H1 (cell line): ENCODE results near the gene GPC6. TPM values are rescaled to one million over a fixed set of nuclear protein-coding genes. Genes with fewer than 3 reads are reported as not detected.

Experiments used
- CTCF ChIA-PET: fragments of 300-600 bp; sonication (Branson Sonifier 250); formaldehyde crosslinking; loops from one replicate; lab custom pipeline; 2021; ENCODE audit not compliant: partially characterized antibody; lab: Charles Lee
- POLR2A ChIA-PET: fragments of 300-600 bp; sonication (Branson Sonifier 250); formaldehyde crosslinking; loops from one replicate; lab custom pipeline; 2021; ENCODE audit warnings: inconsistent platforms; ENCODE audit not compliant: partially characterized antibody; lab: Charles Lee
- DNase-seq, 2 experiments: peaks; one replicate each; pipeline versions ENCODE4 v3.0.0 to v3.0.0-alpha.2; 2010 to 2022; ENCODE audit warnings: low spot score in 2 of 2, low read depth in 1 of 2, mixed read lengths in 1 of 2
- FAIRE-seq: peaks from 2 replicates; lab custom pipeline; 2011; peaks lifted over from hg19 to GRCh38; lab: Jason Lieb, UNC
- H2AFZ ChIP-seq: 2 replicates; pipeline ENCODE4 v1.8.1; 2012; ENCODE audit warnings: low read length, inconsistent platforms
- H2AK5ac ChIP-seq: 2 replicates; pipeline ENCODE4 v1.6.1; 2013; ENCODE audit warnings: low read depth, low read length
- H2BK120ac ChIP-seq: replicated peaks from 2 replicates; pipeline ENCODE3; 2013; ENCODE audit warnings: low read depth, low read length, inconsistent platforms
- H2BK12ac ChIP-seq: 2 replicates; pipeline ENCODE4 v1.6.1; 2013; ENCODE audit warnings: low read depth, low read length
- H2BK15ac ChIP-seq: 2 replicates; pipeline ENCODE4 v1.6.1; 2013; ENCODE audit warnings: low read length
- H2BK20ac ChIP-seq: 2 replicates; pipeline ENCODE4 v1.6.1; 2013; ENCODE audit warnings: low read length
- H2BK5ac ChIP-seq: 2 replicates; pipeline ENCODE4 v1.6.1; 2013; ENCODE audit warnings: low read depth, low read length
- H3K14ac ChIP-seq: 2 replicates; pipeline ENCODE4 v1.6.1; 2013; ENCODE audit warnings: inconsistent platforms; ENCODE audit not compliant: insufficient read length
- H3K18ac ChIP-seq: 2 replicates; pipeline ENCODE4 v1.6.1; 2013; ENCODE audit warnings: low read length; ENCODE audit errors: extremely low read depth
- H3K23ac ChIP-seq: 2 replicates; pipeline ENCODE4 v1.6.1; 2013; ENCODE audit warnings: inconsistent platforms; ENCODE audit not compliant: insufficient read length
- H3K23me2 ChIP-seq: 2 replicates; pipeline ENCODE4 v1.6.1; 2013; ENCODE audit warnings: low read depth, low read length
- H3K27ac ChIP-seq: 2 replicates; pipeline ENCODE4 v1.6.1; 2011; ENCODE audit warnings: low read depth, low read length, inconsistent platforms
- H3K27me3 ChIP-seq, 4 experiments: replicated peaks in 1 of 4; 1 replicate in 1 of 4; 2 replicates in 3 of 4; pipeline versions ENCODE4 v1.6.1 to v1.8.1; 2011 to 2013; ENCODE audit warnings: low read length in 3 of 4, mild to moderate bottlenecking in 3 of 4, inconsistent platforms in 2 of 4, mixed read lengths in 2 of 4, moderate library complexity in 1 of 4; ENCODE audit not compliant: control insufficient read depth in 3 of 4, insufficient read depth in 3 of 4; ENCODE audit errors: extremely low read depth in 1 of 4
- H3K36me3 ChIP-seq, 4 experiments: 2 replicates each; pipeline versions ENCODE4 v1.6.1 to v1.8.1; 2011 to 2013; ENCODE audit warnings: mild to moderate bottlenecking in 4 of 4, low read length in 3 of 4, moderate library complexity in 2 of 4, control low read depth in 1 of 4, inconsistent platforms in 1 of 4; ENCODE audit not compliant: insufficient read depth in 4 of 4, control insufficient read depth in 2 of 4
- H3K4ac ChIP-seq: replicated peaks from 2 replicates; pipeline ENCODE3; 2013; ENCODE audit warnings: low read length, low read depth, mixed read lengths, inconsistent platforms; ENCODE audit not compliant: insufficient read length
- H3K4me1 ChIP-seq, 4 experiments: replicated peaks in 1 of 4; 1 replicate in 1 of 4; 2 replicates in 3 of 4; pipeline versions ENCODE4 v1.6.1 to v1.8.1; 2011 to 2013; ENCODE audit warnings: low read length in 3 of 4, inconsistent platforms in 2 of 4, mixed read lengths in 1 of 4; ENCODE audit not compliant: insufficient read depth in 4 of 4, control insufficient read depth in 3 of 4
- H3K4me2 ChIP-seq, 2 experiments: 2 replicates each; pipeline versions ENCODE4 v1.6.1 to v1.8.1; 2011 to 2013; ENCODE audit warnings: low read depth in 2 of 2, low read length in 2 of 2, control low read depth in 1 of 2, inconsistent platforms in 1 of 2, mild to moderate bottlenecking in 1 of 2; ENCODE audit not compliant: insufficient read depth in 1 of 2
- H3K4me3 ChIP-seq, 4 experiments: fragments of 200-600, 300-600 bp in 1 of 4; sonication (generic), shearing (Covaris generic), sonication (Bioruptor Twin) in 1 of 4; 2 replicates each; pipeline versions ENCODE4 v1.5.1 to v1.8.1; 2011 to 2016; ENCODE audit warnings: low read length in 4 of 4, low read depth in 3 of 4, control low read depth in 2 of 4, inconsistent platforms in 2 of 4, mild to moderate bottlenecking in 2 of 4, mixed read lengths in 1 of 4, moderate library complexity in 1 of 4; ENCODE audit not compliant: insufficient read depth in 2 of 4; ENCODE audit errors: extremely low read depth in 1 of 4
- H3K56ac ChIP-seq: replicated peaks from 2 replicates; pipeline ENCODE3; 2013; ENCODE audit warnings: low read depth, mild to moderate bottlenecking, mixed read lengths, low read length, inconsistent platforms; ENCODE audit not compliant: insufficient read length
- H3K79me1 ChIP-seq: 2 replicates; pipeline ENCODE4 v1.6.1; 2013; ENCODE audit warnings: low read depth, low read length, control low read depth
- H3K79me2 ChIP-seq, 2 experiments: 2 replicates each; pipeline versions ENCODE4 v1.6.1 to v1.8.1; 2012 to 2013; ENCODE audit warnings: low read length in 2 of 2, mild to moderate bottlenecking in 2 of 2, inconsistent platforms in 1 of 2; ENCODE audit not compliant: insufficient read depth in 2 of 2, control insufficient read depth in 1 of 2
- H3K9ac ChIP-seq, 4 experiments: replicated peaks in 1 of 4; 1 replicate in 1 of 4; 2 replicates in 3 of 4; pipeline versions ENCODE4 v1.6.1 to v1.8.1; 2011 to 2013; ENCODE audit warnings: low read depth in 3 of 4, low read length in 3 of 4, control low read depth in 2 of 4, mild to moderate bottlenecking in 2 of 4, moderate library complexity in 2 of 4, inconsistent platforms in 1 of 4; ENCODE audit errors: extremely low read depth in 1 of 4
- H3K9me3 ChIP-seq, 2 experiments: 2 replicates each; pipeline versions ENCODE4 v1.6.1 to v1.8.1; 2012 to 2013; ENCODE audit warnings: mild to moderate bottlenecking in 2 of 2, moderate library complexity in 2 of 2, control low read depth in 1 of 2, inconsistent platforms in 1 of 2, low read depth in 1 of 2, low read length in 1 of 2, mixed read lengths in 1 of 2; ENCODE audit not compliant: insufficient read depth in 2 of 2
- H4K20me1 ChIP-seq, 2 experiments: replicated peaks in 1 of 2; 2 replicates each; pipeline versions ENCODE3 to v1.8.1; 2011 to 2013; ENCODE audit warnings: inconsistent platforms in 2 of 2, low read length in 2 of 2, mild to moderate bottlenecking in 1 of 2; ENCODE audit not compliant: insufficient read depth in 2 of 2, control insufficient read depth in 1 of 2
- H4K5ac ChIP-seq: 2 replicates; pipeline ENCODE4 v1.6.1; 2013; ENCODE audit warnings: low read length, low read depth, mixed read lengths, inconsistent platforms; ENCODE audit not compliant: insufficient read length
- H4K8ac ChIP-seq: 2 replicates; pipeline ENCODE4 v1.8.0; 2013; ENCODE audit warnings: mild to moderate bottlenecking, moderate library complexity, low read length, inconsistent platforms; ENCODE audit not compliant: insufficient read depth; ENCODE audit errors: extremely low read depth
- H4K91ac ChIP-seq: replicated peaks from 2 replicates; pipeline ENCODE3; 2013; ENCODE audit warnings: low read length, mixed read lengths, inconsistent platforms; ENCODE audit not compliant: insufficient read length
- BRCA1 ChIP-seq: IDR thresholded peaks from 2 replicates; pipeline ENCODE4 v1.6.1; 2012; ENCODE audit warnings: low read depth, low read length, improper control_type of control experiment
- CREB1 ChIP-seq: IDR thresholded peaks from 2 replicates; pipeline ENCODE4 v1.6.1; 2012; ENCODE audit warnings: inconsistent platforms
- EP300 ChIP-seq, 2 experiments: IDR thresholded peaks; 1 replicate in 1 of 2; 2 replicates in 1 of 2; pipeline ENCODE4 v1.6.1; 2011 to 2012; ENCODE audit warnings: low read depth in 2 of 2, low read length in 2 of 2, mild to moderate bottlenecking in 2 of 2, borderline replicate concordance in 1 of 2, inconsistent platforms in 1 of 2, moderate library complexity in 1 of 2
- GTF2F1 ChIP-seq: IDR thresholded peaks from 2 replicates; pipeline ENCODE4 v1.6.1; 2012; ENCODE audit warnings: low read depth, low read length, improper control_type of control experiment, borderline replicate concordance
- HDAC2 ChIP-seq, 2 experiments: fragments of 300-600 bp in 1 of 2; sonication (generic) in 1 of 2; IDR thresholded peaks; 2 replicates each; pipeline ENCODE4 v1.6.1; 2011 to 2012; ENCODE audit warnings: low read depth in 2 of 2, low read length in 2 of 2, mild to moderate bottlenecking in 2 of 2, moderate library complexity in 2 of 2, borderline replicate concordance in 1 of 2, inconsistent platforms in 1 of 2
- HDAC6 ChIP-seq: IDR thresholded peaks from one replicate; pipeline ENCODE4 v1.7.1; 2012; ENCODE audit warnings: low read depth, mild to moderate bottlenecking, inconsistent platforms, low read length, moderate library complexity
- POLR2A ChIP-seq, 2 experiments: IDR thresholded peaks; 1 replicate in 1 of 2; 2 replicates in 1 of 2; pipeline ENCODE4 v1.6.1; 2011; ENCODE audit warnings: low read depth in 2 of 2, low read length in 2 of 2, mild to moderate bottlenecking in 2 of 2; ENCODE audit errors: control extremely low read depth in 1 of 2
- WGBS, 2 experiments: shearing (Covaris generic) in 1 of 2; methylation state at CpG; one replicate each; pipeline versions ENCODE4 v1.1.6 to v1.1.7; 2013 to 2015; ENCODE audit warnings: low lambda C conversion rate in 2 of 2, mixed read lengths in 2 of 2, inconsistent platforms in 1 of 2, low coverage in 1 of 2, missing lambda C conversion rate in 1 of 2; ENCODE audit not compliant: insufficient replicate concordance in 2 of 2, insufficient coverage in 1 of 2, insufficient read length in 1 of 2; ENCODE audit errors: extremely low coverage in 1 of 2, missing lambda C conversion rate in 1 of 2; 5-methylcytosine and 5-hydroxymethylcytosine counted together
- polyA plus RNA-seq, 7 experiments: library from polyadenylated mRNA; depleted of rRNA in 3 of 7; stranded (reverse) in 5 of 7; unstranded in 2 of 7; fragments of >200 nt in 5 of 7; fragments of 200-250 nt in 2 of 7; gene quantifications; 1 replicate in 5 of 7; 2 replicates in 1 of 7; 4 replicates in 1 of 7; pipeline versions ENCODE4 v1.2.1 to v1.2.3, GENCODE V29; 2011 to 2013; ENCODE audit warnings: missing spikeins in 2 of 7, mixed read lengths in 2 of 7
- total RNA-seq: library from RNA; stranded (reverse); fragmentation: NEBNext Ultra II Directional; extraction: Animal tissue kit (Norgen Biotek cat#: 25700); gene quantifications from 2 replicates; pipeline ENCODE4 v1.2.1, GENCODE V29; 2021

The GPC6 gene
- total and polyA plus RNA-seq, 2 of the 8 experiments (the other 6 are each of a cell fraction or from before 2014, with no cell fraction given), result 5.4 to 12.0 TPM

DNA sequence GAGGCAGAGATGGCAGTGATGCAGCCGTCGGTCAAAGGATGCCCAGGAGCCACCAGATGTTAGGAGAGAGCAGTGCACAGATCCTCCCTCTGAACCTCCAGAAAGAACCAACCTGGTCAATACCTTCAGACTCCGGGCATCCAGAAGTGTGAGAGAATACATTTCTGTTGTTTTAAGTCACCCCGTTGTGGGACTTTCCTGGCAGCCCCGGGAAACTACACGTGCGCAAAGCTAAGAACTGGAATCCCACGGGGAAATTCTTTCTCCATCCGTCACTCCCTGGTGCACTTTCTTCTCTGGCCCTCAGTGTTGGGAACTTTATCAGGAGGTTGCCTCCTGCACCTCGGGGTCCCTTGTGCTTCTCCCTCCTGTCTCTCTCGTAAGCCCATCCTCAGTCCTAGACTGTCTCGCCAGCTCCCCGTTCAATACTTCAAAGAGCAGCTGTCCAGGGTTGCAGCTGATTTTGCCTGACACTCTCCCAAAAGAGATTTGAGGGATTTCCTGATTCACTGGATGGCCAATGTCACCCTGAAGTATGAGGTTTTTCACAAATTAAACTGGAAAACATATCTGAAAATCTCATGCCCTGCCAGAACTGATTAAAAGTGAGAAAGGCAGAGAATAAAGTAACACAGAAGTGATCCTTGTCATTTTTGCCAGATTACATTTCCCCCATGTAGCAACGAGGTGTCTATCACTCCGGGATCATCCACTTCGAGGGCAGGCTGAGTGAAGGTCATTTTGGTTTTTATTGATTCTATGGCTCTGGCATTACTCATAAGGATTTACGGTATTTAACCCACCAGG is 1116.0 kb downstream of the GPC6 start:
- no peak overlapping the region for H2AFZ ChIP-seq
- H3K79me2 ChIP-seq, result no peaks in the 10 kb centered on the region
- no peak overlapping the region for H2AK5ac ChIP-seq
- no peak overlapping the region for H3K14ac ChIP-seq
- no peak overlapping the region for H2BK5ac ChIP-seq
- H3K23me2 ChIP-seq, result no peaks in the 10 kb centered on the region
- peaks cover 3 to 16% (median 5%) of the 10 kb centered on the region in 4 experiments; a peak in 5 of 7 replicates for H3K4me1 ChIP-seq
- no peak overlapping the region for H3K23ac ChIP-seq
- no peak overlapping the region for H3K4me2 ChIP-seq
- ChIA-PET CTCF (interaction anchor here (0.6 to 1.5 kb wide), 4 partner anchors 17 to 1766 kb away, joined by 3 to 6 read pairs (median 3); no protein-coding TSS in a partner anchor), POLR2A (interaction anchor here (1.4 kb wide), 1 partner anchor 13 kb away, joined by 3 read pairs; no protein-coding TSS in a partner anchor)
- H3K9ac ChIP-seq, result no peak overlapping the region
- H3K56ac ChIP-seq, result no peak overlapping the region
- peak overlapping the region; percentile 49; the same call in 1 of the 2 replicates for H2BK20ac ChIP-seq
- no peaks in the 10 kb centered on the region for H4K20me1 ChIP-seq
- H3K27ac ChIP-seq, result no peak overlapping the region
- H4K5ac ChIP-seq, result no peak overlapping the region
- TF ChIP-seq POLR2A (IDR thresholded peaks at IDR 0.05; ENCODE audit: control extremely low read depth in 1 of 2, low read depth in 2 of 2, low read length in 2 of 2), result no peak
- no peak for TF ChIP-seq GTF2F1
- TF ChIP-seq BRCA1, result no peak
- TF ChIP-seq CREB1, result no peak
- no peak for TF ChIP-seq EP300 (IDR thresholded peaks at IDR 0.05; ENCODE audit: borderline replicate concordance in 1 of 2, low read depth in 2 of 2, low read length in 2 of 2)
- no peak for TF ChIP-seq HDAC6
- no peak for TF ChIP-seq HDAC2 (IDR thresholded peaks at IDR 0.05; ENCODE audit: borderline replicate concordance in 1 of 2, low read depth in 2 of 2, low read length in 2 of 2)
- H3K4me3 ChIP-seq, result no peak overlapping the region
- H3K9me3 ChIP-seq, result no peaks in the 10 kb centered on the region
- H3K36me3 ChIP-seq, result no peaks in the 10 kb centered on the region
- no peak overlapping the region for H2BK15ac ChIP-seq
- DNase-seq (no peak), FAIRE-seq (no peak)
- H4K91ac ChIP-seq, result no peak overlapping the region
- no peak overlapping the region for H2BK120ac ChIP-seq
- no peaks in the 10 kb centered on the region; a peak in 1 of 7 replicates for H3K27me3 ChIP-seq
- H3K79me1 ChIP-seq, result no peaks in the 10 kb centered on the region
- peak overlapping the region; percentile 4 for H3K18ac ChIP-seq
- H3K4ac ChIP-seq, result no peak overlapping the region
- H4K8ac ChIP-seq, result no peak overlapping the region
- 90% methylated on average over 17 of the region's 17 CpGs; no CpG with 5 or more reads in 1 of the 2 experiments for WGBS, 2 experiments
- H2BK12ac ChIP-seq, result 0 out of 2 replicates have a peak overlapping the region, but pooled peaks have one; percentile 11
